ENCODE data around the gene BID.

BID gene

DNA sequence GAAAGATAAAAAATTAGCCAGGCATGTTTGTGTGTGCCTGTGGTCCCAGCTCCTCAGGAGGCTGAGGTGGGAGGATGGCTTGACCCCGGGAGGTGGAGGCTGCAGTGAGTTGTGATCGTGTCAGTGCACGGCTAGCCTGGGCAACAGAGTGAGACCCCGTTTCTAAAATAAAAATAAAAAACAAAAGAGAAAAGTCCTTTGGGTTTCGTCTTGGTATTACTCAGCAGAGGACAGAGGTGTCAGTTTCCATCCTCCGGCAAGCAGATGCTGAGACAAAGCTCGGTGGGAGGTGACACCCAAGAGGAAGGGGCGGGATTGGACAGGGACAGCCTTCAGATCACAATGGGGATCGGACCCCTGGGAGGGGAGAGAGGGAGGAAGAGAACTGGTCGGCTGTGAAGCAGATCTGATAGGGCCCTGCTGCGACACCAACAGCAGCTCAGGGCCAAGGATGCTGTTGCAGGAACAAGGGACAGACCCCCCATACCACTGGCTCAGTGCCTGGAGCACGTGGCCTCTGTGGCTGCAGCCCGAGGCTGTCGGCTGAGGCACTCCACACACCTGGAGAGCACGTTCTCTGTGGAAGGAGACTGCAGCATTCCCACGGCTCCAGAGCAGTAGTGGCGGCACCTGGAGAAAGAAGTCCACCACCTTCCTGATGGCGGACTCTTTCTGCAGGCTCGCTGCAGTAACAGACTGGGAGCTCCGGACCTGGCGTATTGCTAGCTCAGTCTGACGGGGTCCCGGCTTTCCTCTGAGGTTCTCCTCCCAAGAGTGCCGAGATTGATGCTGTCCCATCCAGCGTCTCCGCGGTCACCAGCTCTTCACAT lies 5.2 kb upstream of the BID start:
- peak; percentile 85 for DNase-seq (ENCODE audit: low spot score)
- no peak for TF ChIP-seq CTCF (IDR thresholded peaks at IDR 0.05; ENCODE audit: extremely low read depth, missing control alignments)

GRCh38 chr22:17778412-17778976 lies 4.2 kb upstream of the BID start:
- TF ChIP-seq CTCF (IDR thresholded peaks at IDR 0.05; ENCODE audit: extremely low read depth, missing control alignments): no peak
- no peak for DNase-seq (ENCODE audit: low spot score)

DNA sequence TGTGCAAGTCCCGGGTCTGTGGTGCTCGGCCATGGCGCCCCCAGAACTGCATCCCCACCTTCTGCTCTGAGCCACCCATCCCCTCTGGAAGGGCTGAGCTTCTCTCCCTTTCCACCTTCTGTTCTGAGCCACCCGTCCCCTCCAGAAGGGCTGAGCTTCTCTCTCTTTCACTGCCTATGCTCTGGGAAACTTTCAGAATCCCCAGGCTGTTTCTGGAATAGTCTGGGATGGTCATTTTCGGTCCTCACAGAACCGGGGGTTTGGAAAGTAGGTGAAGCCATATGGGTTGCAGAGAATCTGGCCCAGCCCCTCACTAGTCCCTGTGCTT lies 3.4 kb upstream of the BID start:
- no peak for TF ChIP-seq CTCF (IDR thresholded peaks at IDR 0.05; ENCODE audit: extremely low read depth, missing control alignments)
- no peak for DNase-seq (ENCODE audit: low spot score)

DNA sequence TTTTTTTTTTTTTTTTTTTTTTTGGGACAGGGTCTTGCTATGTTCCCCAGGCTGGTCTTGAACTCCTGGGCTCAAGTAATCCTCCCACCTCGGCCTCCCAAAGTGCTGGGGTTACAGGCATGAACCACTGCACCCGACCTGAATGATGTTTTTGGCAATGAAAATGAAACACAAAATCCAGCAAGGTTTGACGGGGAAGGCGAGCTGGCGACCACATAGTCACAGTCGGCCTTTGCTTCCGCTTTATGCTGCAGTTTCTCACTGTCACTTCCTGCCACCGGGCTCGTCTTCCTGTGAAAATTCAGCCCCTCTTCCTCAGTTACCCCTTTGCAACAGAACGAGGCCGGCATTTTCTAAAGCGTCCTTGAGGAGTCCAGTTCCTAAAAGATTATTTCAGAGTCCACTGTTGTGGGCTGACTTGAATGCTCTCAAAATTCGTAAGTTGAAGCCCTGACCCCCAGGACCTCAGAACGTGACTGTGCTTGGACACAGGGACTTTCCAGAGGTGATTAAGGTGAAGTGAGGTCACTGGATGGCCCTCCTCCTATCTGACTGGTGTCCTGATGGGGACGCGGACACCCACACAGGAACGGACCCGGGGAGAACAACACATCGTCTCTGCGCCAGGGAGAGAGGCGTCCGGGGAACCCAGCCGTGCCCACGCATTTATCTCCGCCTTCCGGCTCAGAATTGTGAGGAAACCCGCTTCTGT lies 2.9 kb upstream of the BID start:
- TF ChIP-seq CTCF (IDR thresholded peaks at IDR 0.05; ENCODE audit: extremely low read depth, missing control alignments): no peak
- peak; percentile 88 for DNase-seq (ENCODE audit: low spot score)

DNA sequence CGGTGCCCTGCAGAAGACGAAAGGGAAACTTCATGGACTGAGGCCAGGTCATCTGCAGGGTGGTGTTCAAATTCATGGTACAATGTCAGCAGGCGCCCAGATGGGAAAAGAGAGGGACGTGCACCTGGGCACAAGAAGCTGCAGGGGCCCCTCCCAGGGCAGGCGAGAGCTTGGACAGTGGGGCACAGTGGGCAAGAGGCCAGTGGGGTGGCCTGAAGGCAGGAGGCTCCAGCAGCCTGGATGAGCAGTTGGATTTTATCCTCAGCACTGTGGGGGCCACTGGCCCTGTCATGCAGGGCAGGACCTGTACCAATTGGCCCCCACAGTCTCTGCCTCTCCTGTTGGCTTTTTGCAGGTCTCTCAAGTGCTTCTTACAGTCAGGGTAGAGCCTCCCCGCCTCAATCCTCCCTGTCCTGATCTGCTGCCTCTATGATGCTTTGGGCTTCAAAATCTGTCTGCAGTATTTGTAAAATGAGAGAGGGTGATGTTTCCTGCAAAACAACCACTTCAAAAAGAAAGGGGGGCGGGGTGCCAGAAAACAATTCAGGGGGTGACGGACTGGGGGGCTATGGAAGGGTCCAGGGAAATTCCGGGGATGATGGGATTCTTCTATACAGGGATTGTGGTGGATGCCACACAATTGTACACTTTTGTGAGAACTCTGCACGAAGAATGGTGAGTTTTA lies 1.7 kb upstream of the BID start:
- no peak for DNase-seq (ENCODE audit: low spot score)
- no peak for TF ChIP-seq CTCF (IDR thresholded peaks at IDR 0.05; ENCODE audit: extremely low read depth, missing control alignments)

GRCh38 chr22:17774926-17775685 lies 837 bp upstream of the BID start:
- DNase-seq (ENCODE audit: low spot score): no peak
- no peak for TF ChIP-seq CTCF (IDR thresholded peaks at IDR 0.05; ENCODE audit: extremely low read depth, missing control alignments)

Data from GM20000 (cell line).